HG03442 (cell line): Measurements from ENCODE around the gene PIK3CA.
A peak's percentile ranks its signal among the peaks of the same experiment; 100 is the strongest.
"Not testable (repeated sequence)": the region's sequence is repeated elsewhere in the genome, so short reads cannot be mapped to it uniquely, and the experiment has no call there.

Experiments used
- ATAC-seq: cut with Tn5 transposase; IDR thresholded peaks from one replicate; pipeline ENCODE4 v1.9.1; 2021; ENCODE audit warnings: mild to moderate bottlenecking, moderate library complexity; ENCODE audit not compliant: unreplicated experiment

The PIK3CA gene

DNA sequence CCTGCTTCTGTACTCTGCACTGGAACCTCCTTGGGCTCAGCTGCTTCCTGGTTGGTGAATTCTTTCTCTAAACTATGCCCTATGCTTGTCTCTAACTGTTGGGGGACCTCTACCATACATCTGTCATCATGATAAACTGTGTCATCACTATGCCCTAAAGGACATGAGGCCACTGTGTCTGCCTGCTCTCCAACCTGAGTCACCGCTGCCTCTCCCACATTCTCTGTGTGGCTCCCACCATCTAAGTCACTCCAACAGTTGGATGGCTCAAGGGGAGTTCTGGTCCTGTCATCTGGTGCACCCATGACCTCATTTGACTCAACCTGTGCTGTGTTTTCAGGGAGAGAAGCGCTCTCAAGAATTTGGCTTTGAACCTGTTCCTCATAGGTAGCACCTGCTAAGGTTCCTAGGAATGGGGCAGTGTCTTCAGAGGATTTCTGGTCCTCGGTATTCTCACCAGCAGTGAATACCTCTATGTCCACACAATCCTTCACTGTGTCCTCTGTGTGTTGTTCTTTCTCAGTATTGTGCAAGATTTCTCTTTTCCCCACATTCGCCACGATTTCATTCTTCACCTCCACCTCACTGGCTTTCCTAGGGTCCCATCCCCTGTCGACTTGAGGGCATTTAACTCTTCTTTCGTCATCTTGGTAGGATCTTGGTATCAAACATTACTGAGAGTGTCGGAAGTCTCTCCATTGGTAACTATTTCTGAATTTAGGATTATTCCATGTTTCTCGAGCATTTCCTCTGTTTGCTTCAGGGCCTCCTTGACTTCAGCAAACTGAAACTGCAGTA is 112.0 kb downstream of the PIK3CA start:
- not testable (repeated sequence) for ATAC-seq

DNA sequence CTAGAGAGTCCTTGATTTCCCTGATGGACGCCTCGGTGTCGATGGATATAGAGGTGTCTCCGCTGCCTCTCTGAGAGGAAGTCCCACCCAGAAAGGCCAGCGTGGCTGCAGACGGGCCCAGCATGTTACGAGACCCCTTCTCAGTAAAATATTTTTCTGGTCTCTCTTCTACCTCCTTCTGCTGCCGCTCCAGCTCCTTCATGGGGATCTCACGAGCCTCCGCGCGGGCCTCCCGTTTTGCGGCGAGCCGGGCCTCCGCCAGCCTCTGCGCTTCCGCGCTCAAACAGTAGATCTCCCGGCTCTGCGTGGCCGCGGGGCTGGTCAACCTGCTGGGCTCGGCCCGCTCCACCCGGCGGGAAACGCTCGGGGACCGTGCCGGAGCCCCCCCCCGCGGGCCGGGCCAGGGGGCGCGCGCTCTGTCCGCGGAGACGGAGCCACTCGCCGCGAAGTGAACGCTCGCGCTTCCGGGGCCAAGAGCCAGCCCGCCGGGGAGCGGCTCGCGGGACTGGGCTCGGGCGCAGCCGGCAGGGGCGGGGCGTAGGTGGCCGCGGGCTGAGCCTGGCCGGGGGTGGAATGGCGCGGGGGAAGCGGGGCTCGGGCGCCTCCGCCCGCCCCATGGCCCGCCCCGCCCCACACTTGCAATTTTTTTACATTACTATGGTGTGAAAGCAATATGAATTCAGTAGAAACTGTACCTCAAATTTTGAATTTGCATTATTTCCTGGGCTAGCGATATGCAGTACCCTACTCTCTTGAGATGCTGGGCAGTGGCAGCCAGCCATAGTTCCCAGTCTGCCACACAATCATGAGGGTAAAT is 113.0 kb downstream of the PIK3CA start:
- peak; percentile 78 for ATAC-seq

DNA sequence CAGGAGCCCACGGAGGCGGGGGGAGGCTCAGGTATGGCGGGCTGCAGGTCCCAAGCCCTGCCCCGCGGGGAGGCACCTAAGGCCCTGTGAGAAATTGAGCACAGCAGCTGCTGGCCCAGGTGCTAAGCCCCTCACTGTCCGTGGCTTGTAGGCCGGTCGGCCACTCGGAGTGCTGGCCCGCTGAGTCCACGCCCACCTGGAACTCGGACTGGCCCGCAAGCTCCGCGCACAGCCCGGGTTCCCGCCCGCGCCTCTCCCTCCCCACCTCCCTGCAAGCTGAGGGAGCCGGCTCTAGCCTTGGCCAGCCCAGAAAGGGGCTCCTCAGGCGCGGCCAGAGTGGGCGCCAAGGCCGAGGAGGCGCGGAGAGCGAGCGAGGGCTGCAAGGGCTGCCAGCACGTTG is 115.0 kb downstream of the PIK3CA start:
- no peak for ATAC-seq

DNA sequence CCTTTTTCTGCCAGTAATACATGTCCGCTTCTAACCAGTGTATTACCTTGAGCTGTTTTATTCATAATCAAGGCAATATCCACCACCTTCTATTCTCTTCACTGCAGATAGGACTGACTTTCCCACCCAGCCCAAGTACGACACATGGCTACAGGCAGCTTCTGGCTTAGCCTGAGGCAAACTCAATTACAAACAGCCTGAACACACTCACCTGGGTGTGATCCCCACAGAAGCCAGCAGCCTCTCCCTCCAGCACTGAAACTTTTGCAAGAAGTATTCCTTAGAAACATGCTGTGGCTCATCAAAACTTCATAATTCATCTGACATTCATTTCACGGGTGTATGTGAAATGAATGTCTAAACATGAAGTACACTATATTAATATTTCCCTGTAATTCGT is 116.3 kb downstream of the PIK3CA start:
- no peak for ATAC-seq

DNA sequence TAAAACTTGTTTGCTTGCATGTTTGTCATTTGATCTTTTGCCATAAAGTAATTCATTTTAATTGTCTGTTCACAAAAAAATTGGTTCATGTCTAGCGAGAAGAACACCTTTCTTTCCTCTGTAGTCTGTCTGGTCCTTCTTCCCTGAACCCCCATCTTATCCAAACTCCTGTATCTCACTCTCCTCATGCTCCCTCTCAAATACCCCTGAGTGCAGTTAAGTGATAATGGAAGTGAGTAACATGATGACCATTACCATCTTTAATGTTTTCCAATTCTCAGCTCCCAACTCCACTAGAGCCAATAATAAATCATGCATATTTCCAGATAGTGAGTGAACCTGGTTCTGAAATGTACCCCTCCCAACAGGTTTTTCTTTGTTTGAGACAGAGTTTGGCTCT is 116.9 kb downstream of the PIK3CA start:
- no peak for ATAC-seq

DNA sequence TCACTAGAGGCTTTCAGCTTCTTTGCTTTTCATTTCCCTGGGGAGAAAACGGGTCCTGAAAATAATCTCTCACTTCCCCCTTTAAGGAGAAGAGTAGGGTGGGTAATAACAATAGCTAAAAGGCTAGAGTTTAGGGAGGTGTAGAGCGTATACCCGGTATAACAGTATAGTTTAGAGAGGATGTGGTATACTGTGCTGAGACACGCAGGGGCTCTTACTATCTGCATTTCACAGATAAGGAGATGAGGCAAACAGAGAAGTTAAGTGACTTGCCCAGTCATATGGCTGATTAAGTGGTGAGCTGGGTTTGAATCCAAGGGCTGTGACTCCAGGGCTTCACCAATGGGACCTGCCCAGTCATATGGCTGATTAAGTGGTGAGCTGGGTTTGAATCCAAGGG is 117.7 kb downstream of the PIK3CA start:
- peak; percentile 71 for ATAC-seq

DNA sequence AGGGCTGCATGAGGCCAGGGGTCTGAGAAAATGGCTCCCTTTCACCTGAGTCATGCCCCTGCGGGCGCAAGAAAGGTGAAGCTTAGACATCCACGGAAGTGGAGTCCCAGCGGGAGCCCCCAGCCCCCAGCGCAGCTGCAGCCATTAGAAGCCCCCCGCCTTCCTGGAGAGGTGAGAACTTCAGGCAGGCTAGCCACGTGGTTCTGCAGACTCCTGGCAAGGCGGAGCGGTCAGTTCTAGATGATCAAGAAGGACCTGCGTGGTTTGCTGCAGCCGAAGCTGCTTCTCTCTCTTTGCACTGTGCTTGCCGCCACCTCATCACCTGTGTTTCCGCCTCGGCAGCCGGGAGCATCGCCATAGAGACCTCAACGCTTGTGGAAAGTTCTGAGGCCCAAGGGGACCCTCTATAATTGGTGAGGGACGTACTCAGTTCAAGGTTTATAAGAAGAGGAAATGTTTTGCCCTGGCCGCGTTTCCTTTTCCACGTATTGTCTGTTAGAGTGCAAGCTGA is 118.6 kb downstream of the PIK3CA start:
- ATAC-seq, result no peak

DNA sequence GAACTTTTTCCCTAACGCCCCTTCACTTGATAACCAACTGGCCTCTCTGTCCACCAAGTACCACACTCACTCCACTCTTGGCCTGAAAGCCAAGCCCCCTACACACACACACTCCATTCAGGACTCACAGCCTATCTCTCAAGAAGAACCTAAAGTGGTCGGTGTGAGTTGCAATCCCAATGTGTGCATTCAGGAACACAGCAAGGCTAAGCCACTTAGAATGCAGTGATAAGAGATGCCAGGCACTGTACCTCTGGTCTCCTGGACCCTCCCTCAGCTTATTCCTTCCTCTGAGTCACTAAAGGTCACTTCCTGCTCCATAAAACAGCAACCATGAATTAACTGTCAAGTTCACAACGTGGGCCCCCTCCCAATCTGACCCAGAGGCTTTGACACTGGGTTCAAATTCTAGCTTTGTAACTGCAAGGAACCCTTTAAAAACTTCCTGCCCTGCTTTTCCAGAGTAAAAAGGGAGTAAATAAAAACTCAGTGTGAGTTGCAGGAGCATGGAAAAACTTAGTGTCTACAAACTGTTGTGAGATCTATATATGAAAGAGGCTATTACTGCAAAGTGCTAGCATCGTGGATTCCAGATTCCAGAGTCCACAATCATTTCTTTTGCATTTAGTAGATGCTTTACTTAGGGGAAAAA is 120.4 kb downstream of the PIK3CA start:
- ATAC-seq, result no peak

DNA sequence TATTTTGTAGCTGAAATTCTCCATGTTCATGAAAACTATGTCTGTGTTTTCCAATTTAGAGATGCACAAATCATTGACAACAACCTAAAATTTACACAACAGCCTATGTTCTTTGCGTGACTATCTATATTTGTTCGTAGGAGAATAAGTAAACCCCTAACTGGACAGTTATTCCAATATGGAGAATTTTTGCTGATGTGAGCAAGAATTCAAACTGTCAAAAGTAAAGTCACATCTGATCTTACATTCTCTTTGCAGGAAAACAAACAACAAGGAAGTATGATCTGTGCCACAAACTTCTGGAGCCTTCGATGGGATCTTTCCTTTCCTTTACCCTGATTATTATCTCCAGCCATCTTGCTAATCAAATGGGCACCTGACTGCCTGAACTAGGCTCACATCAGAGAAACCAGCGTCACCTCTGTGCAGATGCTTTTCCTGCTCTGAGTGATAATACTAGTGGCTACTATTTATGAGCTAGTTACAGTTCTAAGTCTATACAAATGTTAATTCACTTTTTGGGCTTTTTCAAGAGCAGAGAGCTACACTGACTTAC is 121.1 kb downstream of the PIK3CA start:
- no peak for ATAC-seq

DNA sequence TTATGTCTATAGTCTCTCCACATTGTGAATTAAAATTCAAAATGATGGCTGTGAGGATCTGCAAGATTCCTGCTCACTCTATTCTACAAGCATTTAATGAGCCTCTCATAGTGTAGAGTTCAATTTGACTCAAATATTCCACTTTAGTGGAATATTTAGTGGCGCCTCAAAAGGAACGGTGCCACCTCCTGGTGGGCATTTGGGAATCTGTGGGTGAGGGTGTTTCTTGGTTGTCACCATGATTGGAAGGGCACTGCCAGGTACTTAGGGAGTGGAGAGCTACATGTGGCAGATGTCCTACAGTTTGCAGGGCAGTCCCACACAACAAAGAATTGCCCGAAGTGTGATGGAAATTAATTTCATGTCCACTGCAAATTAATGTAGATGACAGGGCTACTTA is 124.2 kb downstream of the PIK3CA start:
- no peak for ATAC-seq

DNA sequence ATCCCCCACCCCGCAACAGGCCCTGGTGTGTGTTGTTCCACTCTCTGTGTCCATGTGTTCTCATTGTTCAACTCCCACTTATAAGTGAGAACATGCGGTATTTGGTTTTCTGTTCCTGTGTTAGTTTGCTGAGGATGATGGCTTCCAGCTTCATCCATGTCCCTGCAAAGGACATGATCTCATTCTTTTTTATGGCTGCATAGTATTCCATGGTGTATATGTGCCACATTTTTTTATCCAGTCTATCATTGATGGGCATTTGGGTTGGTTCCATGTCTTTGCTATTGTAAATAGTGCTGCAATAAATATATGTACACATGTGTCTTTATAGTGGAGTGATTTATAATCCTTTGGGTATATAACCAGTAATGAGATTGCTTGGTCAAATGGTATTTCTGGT is 126.3 kb downstream of the PIK3CA start:
- ATAC-seq, result not testable (repeated sequence)

DNA sequence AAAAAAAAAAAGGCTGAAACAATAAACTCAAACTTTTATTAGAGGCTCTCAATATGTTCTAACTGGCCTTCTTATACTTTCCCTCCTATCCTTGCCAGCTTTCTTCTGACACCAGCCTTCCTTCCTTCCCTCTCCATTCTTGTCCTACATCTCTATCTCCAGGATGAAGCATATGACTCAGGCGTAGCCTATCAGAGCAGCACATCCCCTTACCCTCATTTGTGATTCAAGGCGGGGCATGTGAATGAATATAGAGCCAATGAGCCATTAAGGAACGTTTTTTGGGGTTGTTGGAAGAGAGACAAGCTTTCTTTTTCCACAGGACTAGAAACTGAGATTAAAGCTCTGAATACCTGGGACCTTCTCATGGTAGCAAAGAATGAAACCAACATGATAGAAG is 127.8 kb downstream of the PIK3CA start:
- no peak for ATAC-seq

DNA sequence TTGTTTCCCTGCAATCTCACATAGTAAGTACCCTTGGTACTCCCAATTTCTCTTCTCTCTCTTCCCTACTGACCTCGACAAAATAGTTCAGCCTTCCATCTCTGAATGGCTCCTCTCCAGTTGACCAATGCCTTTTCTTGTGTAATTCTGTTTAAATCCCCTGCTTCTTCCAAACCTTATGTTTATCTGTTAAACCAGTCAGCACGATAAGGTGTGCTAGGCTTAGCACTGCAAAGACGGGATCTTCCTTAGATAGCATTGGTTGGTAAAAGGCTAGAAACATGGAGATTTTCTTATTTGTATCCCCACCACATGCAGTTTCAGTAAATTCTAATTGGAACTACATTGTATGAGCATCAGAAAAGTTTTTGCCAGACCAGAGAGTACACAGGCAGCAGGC is 128.6 kb downstream of the PIK3CA start:
- ATAC-seq, result no peak

DNA sequence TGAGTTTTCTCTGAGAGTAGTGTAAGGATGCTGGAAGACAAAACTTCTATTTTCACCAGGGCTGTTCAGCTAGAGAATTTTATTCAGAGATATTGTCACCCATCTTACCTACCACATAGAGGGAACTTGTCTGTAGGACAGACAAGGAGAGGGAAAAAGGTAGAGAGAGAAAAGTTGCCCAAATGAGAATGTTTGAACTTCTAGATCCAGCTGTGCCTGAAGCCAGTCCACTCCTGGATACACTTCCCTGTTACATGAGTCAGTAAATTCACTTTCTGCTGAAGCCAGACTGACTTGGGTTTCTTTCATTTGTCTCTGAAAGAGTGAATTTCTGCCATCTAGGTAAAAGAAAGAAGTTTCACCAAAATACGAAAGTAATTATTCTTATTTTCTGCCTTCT is 130.0 kb downstream of the PIK3CA start:
- no peak for ATAC-seq

DNA sequence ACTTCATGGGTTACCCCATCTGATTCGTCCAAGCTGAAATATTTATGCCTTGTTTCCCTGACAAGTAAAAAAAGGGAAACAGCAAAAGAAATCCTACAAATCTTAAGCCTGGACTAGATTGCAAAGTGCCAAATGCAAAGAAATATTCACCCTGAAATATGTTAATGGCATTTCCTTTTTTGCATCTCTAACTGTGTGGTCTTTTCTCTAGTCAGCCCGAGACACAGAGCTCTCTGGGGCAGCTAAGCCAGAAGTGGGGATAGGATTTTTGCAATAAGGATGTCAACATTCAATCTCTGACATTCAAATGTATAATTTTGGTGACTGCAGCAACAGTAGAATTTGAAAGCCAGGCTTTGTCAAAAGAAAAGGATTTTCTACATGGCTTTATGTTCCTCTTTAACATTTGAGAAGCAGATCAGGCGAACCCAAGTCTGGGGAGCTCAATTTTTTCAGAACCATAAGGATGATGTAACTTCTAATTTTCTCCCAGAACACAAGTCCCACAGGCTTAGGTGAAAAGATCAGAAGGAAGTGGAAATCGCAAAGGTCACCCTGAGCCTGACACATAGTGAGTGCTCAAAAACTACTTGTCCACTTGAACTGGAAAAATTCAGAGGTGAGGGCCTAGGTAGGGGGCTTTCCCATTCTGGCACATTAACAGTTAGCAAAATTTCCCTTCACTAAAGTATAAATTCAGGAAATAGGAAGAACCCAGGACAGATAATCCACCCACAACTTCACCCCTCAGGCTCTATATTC is 131.0 kb downstream of the PIK3CA start:
- no peak for ATAC-seq

DNA sequence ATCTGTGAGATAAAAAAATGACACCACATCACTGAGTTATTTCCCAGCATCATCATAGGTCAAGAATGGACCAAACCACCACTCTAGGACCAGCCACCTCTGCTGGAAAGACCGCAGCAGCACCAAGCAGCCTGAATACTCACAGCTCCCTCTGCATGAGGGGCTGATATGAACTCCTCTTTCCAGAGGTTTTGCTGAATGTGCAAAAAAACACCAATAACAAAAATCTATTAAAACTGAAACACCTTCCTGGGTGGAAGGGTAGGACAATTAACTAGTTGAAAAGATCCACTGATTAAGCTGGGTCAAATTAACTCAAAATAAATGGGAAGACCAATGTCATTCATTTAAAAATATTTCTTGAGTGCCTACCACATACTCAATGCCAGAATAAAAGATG is 131.7 kb downstream of the PIK3CA start:
- no peak for ATAC-seq

DNA sequence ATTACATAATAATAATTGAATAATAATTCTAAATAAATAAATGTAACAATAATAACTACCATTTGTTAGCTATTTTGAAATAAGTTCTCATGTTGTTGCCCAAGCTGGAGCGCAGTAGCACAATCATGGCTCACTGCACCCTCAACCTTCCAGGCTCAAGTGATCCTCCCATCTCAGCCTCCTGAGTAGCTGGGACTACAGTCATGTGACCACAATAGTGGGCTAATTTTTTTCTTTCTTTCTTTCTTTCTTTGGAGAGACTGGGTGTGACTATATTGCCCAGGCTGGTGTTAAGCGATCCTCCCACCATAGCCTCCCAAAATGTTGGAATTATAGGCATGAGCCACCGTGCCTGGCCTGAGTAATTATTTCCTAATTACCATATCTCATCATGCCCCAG is 133.7 kb downstream of the PIK3CA start:
- no peak for ATAC-seq

DNA sequence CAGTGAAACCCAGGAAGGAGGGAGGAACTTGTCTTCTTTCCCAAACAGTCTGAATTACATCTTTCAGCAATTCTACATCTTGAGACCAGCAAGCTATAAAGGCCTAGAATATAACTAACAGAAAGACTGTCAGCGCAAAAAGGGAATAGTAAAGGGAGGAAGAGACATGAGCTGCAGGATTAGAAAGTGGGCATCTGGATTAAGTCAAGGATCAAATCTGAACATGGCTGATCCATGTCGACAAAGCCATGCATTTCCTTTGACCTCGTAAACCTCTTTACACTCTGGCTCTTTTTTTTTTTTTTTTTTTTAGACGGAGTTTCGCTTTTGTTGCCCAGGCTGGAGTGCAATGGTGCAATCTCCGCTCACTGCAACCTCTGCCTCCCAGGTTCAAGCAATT is 138.2 kb downstream of the PIK3CA start:
- no peak for ATAC-seq

DNA sequence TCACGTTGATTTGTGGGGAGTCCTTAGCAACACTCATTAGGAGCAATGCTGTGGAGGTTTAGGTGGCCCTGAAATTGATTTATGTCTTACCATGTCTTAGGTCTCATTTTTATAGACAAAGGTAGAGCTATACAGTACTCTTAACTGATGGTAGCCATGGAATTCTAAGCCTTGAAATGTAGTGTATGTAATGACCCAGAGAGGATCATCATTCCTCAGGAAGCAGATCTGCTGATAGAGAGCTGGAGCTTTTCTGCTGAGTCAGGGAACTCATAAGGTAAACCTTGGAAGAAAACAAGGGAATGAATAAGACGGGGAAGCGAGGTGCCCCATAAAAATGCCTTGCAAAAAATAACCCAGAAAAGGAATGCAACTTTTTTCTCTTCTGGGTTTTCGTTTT is 140.7 kb downstream of the PIK3CA start:
- no peak for ATAC-seq

DNA sequence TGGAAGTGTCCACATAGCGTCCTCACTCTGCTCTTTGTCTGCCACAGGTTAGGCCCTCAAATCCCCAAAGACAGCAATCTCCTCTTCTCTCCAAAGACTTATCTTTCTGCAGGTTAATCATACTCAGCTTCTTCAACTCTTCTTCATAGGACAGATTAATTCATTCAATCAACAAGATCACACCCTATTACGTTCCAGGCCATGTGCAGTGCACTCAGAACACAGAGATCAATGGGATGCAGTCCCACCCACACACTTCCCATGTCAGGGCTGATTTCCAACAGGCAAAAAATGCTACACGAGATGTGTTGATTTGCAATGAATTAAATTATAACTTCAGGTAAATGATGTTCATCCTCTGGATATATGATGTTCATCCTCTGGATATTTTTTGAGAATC is 141.1 kb downstream of the PIK3CA start:
- no peak for ATAC-seq
